Right renal pelvis (tissue), 4 donors: ENCODE measurements around the gene KRT13. TPM values are rescaled to one million over a fixed set of nuclear protein-coding genes. Genes with fewer than 3 reads are reported as not detected.

Experiments used
- DNase-seq, 4 donors: peaks; one replicate each; pipeline ENCODE4 v3.0.0-alpha.2; 2013; ENCODE audit warnings: low read depth in 4 of 4, low spot score in 3 of 4, missing footprints in 1 of 4
- polyA plus RNA-seq, 4 donors: library from polyadenylated mRNA; unstranded; fragments of 120-200 nt; gene quantifications; one replicate each; pipeline ENCODE4 v1.2.1, GENCODE V29; 2013; ENCODE audit not compliant: insufficient read length in 4 of 4

KRT13 gene
- polyA plus RNA-seq, 4 donors = 0.21 to 6.2 (median 1.2) TPM

DNA sequence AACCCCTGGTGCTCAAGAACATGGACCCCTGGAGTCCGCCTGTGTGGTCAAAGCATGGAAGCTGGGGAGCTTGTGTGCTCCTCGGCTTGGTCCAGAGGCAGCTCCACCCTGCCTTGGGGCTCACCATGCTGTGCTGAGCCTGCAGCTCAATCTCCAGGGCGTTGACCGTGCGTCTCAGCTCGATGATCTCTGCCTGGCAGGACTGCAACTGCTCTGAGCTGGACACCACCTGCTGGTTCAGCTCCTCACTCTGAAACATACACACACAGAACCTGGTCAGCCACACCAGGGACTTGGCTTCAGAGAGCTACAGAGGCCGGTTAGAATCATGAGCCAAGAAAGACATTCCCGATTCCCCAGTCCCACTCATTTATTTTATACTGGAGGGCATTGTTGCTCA, 27.2 kb downstream of the KRT13 start:
- DNase-seq = no peak

DNA sequence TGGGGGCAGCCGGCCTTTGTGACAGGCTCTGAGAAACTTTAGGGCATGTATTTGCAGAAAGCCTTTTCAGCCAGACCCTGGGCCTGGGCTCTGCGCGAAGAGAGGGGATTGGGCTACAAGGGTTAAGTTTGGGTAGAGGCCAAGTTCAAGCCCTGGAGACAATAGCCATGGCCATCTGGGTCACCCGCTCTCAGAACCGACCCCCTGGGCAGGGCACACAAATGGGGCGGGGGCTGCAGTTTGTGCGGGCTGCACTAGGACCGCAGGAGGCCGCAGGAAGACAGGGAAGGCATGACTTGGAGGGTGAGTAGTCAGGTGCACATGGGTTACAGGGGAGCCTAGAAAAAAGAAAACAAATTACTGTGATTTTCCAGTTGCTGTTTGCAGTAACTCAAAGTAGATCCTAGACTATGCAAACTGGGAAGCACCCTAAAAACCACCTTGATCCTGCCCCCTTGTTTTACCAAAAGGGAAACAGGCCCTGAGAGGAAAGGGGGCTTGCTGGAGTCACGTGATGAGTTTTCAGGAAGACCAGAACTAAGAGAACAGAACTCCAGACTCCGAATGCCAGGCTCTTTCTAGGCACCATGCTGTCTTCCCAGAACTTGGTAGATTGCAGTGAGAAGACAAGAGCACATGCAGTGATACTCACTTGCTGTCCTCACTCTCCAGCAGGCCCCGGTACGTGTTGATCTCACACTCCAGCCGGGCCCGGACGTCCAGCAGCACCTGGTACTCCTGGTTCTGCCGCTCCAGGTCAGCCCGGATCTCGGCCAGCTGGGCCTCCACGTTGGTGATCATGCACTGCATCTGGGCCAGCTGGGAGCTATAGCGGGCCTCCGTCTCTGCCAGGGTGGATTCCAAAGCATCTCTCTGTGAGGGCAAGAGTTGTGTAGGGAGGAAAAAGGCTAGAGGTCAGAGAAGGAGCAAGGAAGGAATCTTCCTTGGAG, 28.3 kb downstream of the KRT13 start:
- no peak for DNase-seq

DNA sequence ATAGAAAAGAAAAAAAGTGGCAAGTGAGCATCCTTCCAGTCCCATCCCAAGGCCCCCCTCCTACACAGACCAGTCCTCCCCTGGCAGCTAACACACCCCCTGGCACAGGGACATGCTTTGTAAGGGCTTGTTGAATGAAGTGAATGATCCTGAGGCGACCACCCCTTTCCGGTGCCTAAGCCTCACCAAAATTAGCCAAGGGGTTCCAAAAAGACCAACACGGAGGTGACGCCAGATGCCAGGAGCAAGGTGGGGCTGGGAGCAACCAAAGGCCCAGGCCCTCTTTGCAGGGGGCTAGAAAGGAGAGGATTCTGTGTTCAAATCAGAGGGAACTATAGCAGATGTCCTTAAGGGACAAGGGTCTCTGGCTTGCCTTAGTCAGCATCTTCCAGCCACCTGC, 30.0 kb downstream of the KRT13 start:
- no peak for DNase-seq

DNA sequence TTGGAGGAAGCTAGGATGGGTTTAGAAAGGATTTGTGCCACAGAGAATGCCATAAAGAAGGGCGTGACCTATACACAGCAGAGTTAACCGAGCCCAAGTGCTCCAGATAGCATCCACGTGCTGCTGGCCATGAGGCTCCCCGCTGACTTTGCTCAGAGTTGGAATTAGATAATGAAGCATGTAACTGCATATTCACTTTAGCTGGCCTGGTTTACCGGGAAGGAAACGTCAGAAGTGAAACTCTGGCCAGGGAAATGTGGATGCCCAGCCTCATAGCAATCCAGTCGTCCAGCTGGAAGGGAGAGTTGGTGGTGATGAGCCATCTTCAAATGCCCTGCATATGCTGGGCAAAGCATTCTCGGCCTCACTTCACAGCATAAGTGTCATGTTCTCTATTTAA, 30.5 kb downstream of the KRT13 start:
- no peak for DNase-seq

DNA sequence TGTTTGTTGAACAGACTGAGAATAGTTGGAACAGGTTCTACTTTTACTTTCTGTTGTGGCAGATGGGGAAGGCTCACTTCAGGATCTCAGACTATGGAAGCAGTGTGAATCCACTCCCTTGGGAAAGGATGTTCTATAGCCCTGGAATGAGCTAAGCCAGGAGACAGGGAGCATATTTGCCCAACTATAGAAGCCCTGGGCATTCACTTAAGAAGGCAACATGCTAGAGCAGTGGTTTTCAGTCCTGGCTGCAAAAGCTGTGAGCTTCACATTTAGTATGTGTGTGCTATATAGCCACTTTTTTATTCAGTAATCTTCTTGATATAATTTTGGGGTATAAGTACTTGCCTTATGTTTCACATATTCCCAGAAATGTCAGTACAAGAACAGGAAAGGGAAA, 37.1 kb downstream of the KRT13 start:
- DNase-seq = no peak

DNA sequence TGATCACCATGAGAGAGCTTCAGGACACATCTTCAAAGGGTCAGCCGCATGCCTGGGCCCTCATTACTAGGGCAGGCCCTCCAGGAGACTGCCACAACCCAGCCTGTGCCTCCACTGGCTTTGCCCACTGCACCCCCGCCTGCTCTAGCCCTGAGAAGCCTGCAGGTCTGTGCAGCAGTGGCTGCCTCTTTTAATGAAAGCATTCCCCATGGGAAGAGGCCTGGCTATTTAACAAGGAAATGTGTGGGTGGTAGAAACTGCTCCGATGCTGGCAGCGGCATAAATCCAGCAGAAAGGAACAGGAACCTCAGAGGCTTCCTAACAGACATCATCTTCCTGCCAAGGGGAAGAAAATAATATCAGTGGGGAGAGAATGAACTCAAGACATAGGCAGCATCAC, 37.9 kb downstream of the KRT13 start:
- no peak for DNase-seq

DNA sequence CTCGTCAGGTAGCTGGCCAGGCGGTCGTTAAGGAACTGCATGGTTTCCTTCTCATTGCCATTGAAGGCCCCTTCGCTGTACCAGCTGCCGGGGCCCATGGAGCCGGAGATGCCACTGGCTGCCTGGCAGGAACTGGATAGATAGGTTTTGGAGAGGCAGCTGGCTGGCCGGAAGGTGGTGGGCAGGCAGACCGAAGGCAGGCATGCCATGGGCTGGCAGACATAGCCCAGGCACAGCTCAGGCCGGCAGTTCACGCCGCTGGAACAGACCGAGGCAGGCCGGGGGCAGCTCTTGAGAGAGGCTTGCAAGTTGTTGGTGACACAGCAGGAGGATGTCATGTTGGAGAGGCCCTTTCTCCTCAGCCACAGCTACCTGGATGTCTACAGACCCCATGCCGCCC, 38.4 kb downstream of the KRT13 start, which contains the start of gene KRT32:
Gene KRT32 (minus strand): TSS at position 399 of the 400 bp plus-strand sequence. CDS start 61 bp downstream, at position 338.
- DNase-seq = no peak

DNA sequence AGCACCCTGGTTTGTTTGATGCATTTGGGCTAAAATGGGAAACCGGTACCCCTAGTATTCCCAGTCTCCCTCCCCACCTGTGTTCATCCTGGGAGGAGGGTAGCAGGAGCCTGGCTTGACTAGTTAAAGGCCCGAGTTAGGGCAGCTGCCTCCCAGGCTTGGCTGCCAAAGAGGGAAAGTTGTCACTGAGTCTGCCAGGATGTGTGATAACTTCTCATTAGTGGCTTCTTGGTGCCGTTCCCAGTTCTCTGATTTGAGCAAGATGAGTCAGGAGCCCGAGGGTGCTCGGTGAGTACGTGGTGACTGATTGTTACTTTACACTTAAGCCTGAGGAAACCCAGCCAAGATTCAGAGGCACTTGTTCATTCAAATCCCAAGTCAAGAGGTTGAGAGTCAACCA, 40.7 kb downstream of the KRT13 start:
- DNase-seq = no peak

DNA sequence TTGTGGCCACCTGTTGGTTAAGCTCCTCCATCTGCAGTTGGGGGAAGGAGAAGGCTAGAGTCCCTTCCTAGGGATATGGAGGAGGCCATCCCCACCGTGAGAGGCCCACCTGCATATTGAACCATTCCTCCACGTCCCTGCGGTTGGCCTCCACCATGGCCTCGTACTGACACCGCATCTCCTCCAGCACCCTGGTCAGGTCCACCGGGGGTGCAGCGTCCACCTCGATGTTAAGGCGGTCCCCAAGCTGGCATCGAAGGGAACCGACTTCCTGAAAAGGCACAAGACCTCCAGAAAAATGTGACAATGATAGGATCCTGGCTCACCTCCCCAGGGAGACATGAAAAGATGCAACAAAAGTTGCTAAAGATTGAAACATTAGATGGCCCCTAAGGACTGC, 41.2 kb downstream of the KRT13 start:
- DNase-seq = no peak

DNA sequence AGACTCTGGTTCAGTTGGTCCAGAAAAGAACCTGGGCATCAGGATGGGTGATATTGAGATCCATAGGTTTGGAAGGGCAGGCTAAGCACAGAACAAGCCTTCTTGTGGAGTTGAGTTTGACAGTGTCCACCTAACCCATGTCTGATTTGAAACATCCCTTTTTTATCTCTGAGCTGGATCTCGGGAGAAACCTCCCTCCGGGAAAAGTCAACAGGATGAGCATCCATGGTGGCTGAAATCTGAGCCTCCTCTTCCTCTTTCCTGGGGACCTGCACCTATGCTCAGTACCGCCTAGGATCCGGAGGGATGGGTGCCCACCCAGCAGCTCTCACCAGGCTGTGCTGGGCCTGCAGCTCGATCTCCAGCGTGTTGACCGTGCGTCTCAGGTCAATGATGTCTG, 41.7 kb downstream of the KRT13 start:
- no peak for DNase-seq

DNA sequence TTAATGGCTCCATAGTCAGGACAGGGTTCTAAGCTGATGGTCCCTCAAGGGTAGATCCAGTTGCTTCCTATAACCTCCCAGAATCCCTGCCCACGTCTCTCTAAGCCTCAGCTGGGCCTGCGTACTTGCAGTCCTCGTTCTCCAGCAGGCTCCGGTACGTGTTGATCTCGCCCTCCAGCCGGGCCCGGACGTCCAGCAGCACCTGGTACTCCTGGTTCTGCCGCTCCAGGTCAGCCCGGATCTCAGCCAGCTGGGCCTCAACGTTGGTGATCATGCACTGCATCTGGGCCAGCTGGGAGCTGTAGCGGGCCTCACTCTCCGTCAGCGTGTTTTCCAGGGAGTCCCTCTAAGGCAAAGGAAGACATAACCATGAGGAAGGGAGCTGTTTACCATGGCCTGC, 42.7 kb downstream of the KRT13 start:
- no peak for DNase-seq

DNA sequence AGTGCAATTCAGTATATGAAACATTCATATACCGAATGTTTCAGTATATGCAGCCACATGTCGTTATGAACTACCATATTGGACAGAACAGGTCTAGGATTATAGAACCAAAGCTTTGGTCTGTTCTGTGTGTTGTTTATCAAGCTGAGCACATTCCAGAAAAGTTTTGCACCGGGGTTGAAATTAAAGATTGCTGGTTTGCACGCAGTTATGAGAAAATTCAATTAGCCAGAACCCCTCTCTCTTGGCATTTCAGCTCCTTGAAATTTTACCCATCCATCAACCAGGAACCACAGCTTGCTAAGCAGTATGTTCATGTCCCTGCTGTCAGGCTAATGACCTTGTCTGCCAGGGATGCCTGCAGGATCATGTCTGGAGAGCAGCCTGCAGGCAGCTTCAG, 47.7 kb downstream of the KRT13 start:
- no peak for DNase-seq

DNA sequence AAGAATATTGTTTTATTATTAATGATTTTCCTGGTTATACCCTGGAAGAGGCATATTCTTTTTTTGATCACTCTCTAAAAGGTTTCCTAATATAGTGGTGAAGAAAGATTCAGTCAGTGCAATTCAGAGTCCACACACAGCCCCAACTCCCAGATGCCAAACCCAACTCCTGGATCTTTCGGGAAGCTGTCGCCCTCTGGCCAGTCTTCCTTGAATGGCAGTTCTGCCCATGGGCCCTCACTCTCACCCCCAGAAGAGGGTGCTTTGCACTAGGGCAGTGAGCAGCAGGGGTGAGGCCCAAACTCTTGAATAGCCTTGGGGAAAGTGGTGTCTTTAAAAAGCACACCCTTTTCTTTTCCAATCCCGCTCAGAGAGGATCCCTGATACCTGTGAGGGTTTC, 49.2 kb downstream of the KRT13 start:
- DNase-seq = no peak

DNA sequence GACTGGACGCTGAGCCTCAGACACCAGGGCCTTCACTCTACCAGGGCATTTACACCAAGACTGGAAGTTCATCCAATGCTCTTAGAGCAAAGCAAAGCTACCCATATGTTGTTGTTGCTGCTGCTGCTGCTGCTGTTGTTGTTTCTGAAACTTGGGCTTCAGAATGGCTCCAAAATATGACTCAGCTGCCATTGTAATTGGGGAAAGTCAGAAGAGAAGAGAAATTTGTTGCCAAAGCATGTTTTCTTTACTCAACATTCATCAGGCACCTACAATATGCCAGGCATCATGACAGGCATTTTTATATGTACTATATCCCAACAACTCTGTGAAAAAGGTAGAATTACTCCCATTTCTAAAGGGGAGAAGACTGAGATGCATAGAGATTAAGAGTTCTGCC, 50.2 kb downstream of the KRT13 start:
- no peak for DNase-seq

DNA sequence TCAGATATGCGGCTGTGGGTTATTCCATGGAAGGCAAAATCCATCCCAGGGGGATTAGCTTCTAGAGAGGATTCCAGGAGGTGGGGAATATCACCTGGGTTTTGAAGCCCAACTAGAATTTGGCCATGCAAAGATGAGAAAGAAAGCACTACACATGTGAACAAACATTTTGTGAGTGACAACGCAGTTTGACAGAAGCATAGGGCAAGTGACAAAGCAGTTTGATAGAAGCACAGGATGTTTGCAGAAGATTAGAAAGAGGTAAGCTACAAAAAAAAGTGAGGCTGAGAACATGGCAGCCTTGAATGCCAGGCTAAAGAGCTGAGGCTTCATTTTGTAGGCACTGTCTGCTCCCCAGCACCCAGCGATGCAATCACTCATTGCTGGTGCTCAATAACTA, 52.3 kb downstream of the KRT13 start:
- no peak for DNase-seq

DNA sequence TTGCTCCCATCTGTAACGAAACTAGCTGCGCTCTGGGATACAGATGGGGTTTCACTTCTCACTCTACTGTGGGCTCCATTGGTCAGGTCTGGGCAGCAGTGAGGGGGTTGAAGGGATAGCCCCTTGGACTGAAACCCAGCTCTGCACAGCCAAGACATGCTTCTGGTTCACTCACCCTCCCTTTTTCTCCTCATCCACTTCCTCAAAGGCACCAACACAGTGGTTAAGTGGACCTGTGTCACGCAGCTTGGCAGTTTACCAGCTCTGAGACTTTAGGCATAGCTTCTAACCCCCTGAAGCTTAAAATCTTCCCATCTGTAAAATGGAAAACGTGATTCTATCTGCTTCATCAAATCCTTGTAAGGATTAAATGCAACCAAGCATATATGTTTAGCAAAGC, 53.1 kb downstream of the KRT13 start:
- DNase-seq = no peak

DNA sequence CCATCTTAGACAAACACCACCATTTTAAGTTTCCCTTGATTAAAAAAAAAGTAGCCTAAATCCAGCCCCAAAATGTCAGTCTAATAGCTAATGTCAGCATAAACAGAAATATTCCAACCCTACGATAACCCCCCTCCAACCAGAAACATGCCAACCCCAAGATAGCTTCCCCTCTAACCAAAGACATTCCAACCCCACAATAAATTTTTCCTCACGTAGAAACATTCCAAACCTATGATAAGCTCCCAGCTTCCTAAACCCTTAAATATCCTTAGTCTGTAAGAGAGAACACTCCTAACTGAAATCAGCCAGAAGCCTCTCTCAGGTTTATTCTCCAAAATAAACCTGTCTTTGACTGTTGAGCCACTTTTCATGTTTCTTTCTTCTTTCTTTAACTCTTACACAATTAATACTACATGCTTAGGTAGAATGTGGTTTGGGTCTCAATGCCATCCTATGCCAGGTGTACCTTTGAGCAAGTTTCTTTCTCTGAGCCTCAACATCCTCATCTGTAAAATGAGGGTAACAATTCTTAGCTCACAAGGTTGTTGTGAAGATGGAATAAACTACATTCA, 54.2 kb downstream of the KRT13 start:
- DNase-seq = no peak

Other genes starting within 250 kb of the KRT13 start
- under 1 TPM in 1 of 4 donors, not detected in 3; 0.05 TPM for gene KRTAP9-6, start 240.2 kb downstream of the KRT13 start, polyA plus RNA-seq
- not detected for gene KRTAP9-7, start 229.9 kb downstream of the KRT13 start, polyA plus RNA-seq
- gene KRTAP29-1, start 202.8 kb downstream of the KRT13 start, polyA plus RNA-seq = not detected
- gene KRTAP16-1, start 196.3 kb downstream of the KRT13 start, polyA plus RNA-seq = not detected
- not detected for gene KRTAP17-1, start 189.9 kb downstream of the KRT13 start, polyA plus RNA-seq
- gene KRT33A, start 154.8 kb downstream of the KRT13 start, polyA plus RNA-seq = not detected
- gene KRT33B, start 135.8 kb downstream of the KRT13 start, polyA plus RNA-seq = under 1 TPM in 1 of 4 donors, not detected in 3; 0.03 TPM
- not detected for gene KRT34, start 123.3 kb downstream of the KRT13 start, polyA plus RNA-seq
- not detected for gene KRT31, start 108.0 kb downstream of the KRT13 start, polyA plus RNA-seq
- gene KRT37, start 81.0 kb downstream of the KRT13 start, polyA plus RNA-seq = not detected
- gene KRT38, start 64.6 kb downstream of the KRT13 start, polyA plus RNA-seq = not detected
- not detected for gene KRT32, start 38.2 kb downstream of the KRT13 start, polyA plus RNA-seq
- under 1 TPM in 1 of 4 donors, not detected in 3; 0.06 TPM for gene KRT35, start 24.5 kb downstream of the KRT13 start, polyA plus RNA-seq
- not detected for gene KRT36, start 15.7 kb downstream of the KRT13 start, polyA plus RNA-seq
- 1 to 10 TPM in 2 of 4 donors, under 1 TPM in 2; 0.68 to 2.9 (median 1.2) TPM for gene KRT15, start 13.3 kb upstream of the KRT13 start, polyA plus RNA-seq
- gene KRT19, start 22.7 kb upstream of the KRT13 start, polyA plus RNA-seq = 100 to 1,000 TPM; 143 to 231 (median 189) TPM
- gene KRT9, start 66.4 kb upstream of the KRT13 start, polyA plus RNA-seq = not detected
- under 1 TPM; 0.14 to 0.44 (median 0.26) TPM for gene KRT14, start 81.3 kb upstream of the KRT13 start, polyA plus RNA-seq
- gene KRT16, start 107.2 kb upstream of the KRT13 start, polyA plus RNA-seq = under 1 TPM in 1 of 4 donors, not detected in 3; 0.09 TPM
- 1 to 10 TPM; 1.2 to 4.0 (median 1.9) TPM for gene KRT17, start 119.0 kb upstream of the KRT13 start, polyA plus RNA-seq
- gene EIF1, start 183.3 kb upstream of the KRT13 start, polyA plus RNA-seq = 100 to 1,000 TPM; 762 to 798 (median 768) TPM
- gene GAST, start 206.7 kb upstream of the KRT13 start, polyA plus RNA-seq = not detected
- 1 to 10 TPM in 1 of 4 donors, under 1 TPM in 3; 0.86 to 1.1 (median 0.94) TPM for gene HAP1, start 229.0 kb upstream of the KRT13 start, polyA plus RNA-seq